Dermis lymphatic vessel endothelial cell (primary cell): Measurements from ENCODE around the gene C1QL4. TPM values are rescaled to one million over a fixed set of nuclear protein-coding genes. Genes with fewer than 3 reads are reported as not detected.

Source experiments
- total RNA-seq: library from RNA; depleted of rRNA; stranded (reverse); fragments of >200 nt; gene quantifications from 2 replicates; pipeline ENCODE4 v1.2.1, GENCODE V29; 2014

The C1QL4 gene
- not detected in 2 replicates for total RNA-seq

DNA sequence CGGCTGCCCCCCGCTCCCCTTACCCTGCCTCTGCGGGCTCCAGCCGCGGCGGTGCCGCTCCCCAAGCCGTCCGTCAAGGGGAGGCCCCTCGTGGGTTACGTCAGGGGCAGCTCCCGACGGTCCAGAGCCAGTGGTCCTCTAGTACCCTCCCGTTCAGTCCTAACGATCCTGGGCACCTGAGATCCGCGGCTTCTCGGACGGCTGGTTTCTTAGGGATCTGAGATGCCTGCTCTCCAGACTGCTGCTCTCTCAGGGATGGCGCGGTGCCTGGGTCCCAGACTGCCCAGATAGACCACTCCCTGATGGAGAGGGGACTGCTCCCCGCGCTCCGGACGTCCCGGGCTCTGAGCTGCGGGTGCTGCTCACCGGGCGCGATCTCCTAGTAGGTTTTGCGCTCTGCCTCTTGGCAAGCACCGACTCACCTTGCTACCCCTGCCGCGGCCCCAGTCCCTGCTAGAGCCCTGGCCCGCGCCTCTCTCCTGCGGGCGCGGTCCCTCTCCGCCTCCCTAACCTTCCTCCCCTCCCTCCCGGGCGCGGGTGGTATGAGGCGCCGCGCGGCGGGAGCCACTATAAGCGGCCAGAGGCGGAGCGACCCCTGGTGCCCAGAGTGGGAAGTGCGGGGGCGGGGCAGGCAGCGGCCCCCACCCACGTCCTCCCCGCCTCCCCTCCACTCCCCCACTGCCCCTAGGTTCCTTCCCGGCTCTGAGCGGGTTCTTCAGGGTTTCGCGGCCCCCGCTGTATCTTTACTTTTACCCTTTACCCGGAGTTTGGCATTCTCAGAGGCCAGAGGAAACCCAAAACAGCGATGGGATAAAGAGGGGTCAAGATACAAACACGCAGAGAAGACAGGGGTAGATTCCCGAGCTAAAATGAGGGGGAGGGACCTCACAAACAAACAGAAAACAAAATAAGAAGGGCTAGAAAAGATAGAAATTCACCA is at the start of gene C1QL4:
TSS of gene C1QL4 (minus strand) at position 544 of the 940 bp plus-strand sequence. CDS start 711 bp downstream, outside the sequence.

DNA sequence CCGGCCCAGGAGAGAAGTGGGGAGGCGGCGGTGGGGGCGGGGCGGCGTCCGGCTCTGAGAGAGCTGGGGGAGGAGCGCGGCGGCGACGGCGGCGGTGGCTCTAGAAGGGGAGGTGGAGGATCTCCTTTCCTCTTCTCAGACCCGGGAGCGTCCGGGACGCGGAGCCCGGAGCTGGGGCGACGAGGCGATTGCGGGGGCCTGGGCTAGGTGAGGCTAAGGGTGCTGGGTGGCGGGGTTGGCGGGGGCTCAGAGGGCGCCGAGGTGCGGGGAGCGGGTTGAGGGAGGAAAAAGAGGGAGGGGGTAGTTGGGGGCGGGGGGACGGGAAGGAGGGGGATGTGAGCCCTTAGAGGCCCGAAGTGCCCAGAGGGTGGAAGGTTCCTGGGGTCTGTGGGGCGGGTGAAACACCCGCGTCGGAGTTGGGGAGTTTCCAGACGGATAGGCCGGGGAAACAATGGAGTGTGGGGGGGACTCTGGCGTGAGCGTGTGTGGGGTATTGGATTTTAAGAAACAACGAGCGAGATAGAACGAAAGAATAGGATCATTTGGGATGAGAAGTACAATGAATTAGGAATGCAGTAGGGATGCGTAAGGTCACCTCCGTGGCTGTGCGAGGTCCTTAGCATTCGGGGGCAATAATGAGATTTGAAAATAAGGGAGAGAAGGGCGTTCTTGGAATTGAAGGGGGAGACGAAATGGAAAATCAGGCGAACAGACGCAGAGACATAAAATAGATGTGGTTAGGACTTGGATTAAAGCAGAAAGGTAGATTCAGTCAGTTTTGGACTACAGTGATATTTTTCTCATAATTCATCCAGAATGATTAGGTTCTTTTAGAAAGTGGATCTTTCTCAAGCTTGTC is 30.6 kb upstream of the C1QL4 start, which contains the start of gene SPATS2:
TSS of gene SPATS2 (plus strand) at position 82 of the 859 bp plus-strand sequence. CDS start 93,551 bp downstream, outside the sequence.

DNA sequence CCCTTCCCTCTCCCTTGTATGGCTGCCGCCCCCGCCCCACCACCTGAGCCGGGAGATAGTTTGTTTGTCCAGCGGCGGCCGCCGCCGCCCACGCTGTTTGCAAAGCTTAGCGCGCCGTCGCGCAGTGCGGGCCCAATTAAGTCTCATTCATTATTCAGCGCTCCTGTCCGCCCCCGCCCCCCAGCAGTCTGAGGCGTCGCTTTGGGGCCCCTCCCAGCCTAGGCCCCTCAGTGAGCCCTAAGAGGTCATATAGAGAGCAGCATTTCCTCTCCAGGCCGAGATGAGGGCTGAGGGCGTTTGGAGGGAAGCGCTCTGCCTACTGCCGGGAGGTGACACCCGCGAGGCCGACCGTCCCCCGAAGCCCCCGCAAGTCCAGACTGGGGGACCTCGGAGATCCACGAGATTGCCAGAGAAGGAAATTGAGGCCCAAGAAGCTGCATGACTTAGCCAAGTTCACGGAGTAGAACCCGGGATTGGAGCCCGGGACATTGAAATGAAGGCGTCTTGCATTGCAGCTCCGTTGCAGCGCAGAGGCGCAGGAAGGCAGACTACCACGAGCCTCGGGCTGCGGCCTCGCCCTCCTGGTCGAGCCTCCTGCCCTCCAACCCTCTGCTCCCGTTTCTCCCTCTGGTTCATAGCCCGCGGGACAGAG is 9.8 kb upstream of the C1QL4 start, which contains the start of gene DNAJC22:
TSS of gene DNAJC22 (plus strand) at position 230 of the 652 bp plus-strand sequence. CDS start 1,985 bp downstream, outside the sequence.

DNA sequence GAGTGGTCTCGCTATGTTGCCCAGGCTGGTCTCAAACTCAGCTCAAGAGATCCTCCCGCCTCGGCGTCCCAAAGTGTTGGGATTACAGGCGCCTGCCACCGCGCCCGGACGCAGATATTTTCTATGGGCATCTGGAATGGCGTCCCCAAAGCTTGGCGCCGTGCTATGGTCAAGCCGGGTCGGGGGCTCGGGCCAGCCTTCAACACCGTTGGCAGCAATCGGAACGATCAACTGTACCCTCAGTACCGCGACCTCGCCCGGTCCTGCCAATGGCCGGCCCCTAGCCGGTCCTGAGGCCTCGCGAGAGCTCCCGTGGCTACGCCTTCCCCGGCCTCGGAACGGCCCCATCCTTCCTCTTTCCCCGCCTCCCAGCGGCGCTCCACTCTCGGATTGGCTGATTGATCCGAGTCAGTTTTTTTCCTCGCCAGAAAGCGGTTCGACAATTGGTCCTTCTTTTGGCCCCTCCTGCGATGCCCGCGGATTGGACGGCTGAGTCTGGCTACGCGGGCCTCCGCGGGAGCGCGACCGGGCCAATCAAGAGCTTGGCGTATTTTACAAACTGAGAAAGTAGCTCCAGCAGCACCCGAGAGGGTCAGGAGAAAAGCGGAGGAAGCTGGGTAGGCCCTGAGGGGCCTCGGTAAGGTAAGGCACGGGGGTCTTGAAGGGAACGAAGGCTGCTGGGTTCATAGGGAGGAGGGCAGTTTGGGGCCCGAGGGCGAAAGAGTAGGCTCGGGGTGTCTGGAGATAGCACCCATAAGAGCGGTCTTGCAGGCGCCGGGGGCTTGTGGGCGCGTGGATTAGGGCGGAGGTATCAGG is 14.1 kb downstream of the C1QL4 start, which contains the start of gene TROAP:
TSS of gene TROAP (plus strand) at position 548 of the 816 bp plus-strand sequence. CDS start 354 bp downstream, outside the sequence.

DNA sequence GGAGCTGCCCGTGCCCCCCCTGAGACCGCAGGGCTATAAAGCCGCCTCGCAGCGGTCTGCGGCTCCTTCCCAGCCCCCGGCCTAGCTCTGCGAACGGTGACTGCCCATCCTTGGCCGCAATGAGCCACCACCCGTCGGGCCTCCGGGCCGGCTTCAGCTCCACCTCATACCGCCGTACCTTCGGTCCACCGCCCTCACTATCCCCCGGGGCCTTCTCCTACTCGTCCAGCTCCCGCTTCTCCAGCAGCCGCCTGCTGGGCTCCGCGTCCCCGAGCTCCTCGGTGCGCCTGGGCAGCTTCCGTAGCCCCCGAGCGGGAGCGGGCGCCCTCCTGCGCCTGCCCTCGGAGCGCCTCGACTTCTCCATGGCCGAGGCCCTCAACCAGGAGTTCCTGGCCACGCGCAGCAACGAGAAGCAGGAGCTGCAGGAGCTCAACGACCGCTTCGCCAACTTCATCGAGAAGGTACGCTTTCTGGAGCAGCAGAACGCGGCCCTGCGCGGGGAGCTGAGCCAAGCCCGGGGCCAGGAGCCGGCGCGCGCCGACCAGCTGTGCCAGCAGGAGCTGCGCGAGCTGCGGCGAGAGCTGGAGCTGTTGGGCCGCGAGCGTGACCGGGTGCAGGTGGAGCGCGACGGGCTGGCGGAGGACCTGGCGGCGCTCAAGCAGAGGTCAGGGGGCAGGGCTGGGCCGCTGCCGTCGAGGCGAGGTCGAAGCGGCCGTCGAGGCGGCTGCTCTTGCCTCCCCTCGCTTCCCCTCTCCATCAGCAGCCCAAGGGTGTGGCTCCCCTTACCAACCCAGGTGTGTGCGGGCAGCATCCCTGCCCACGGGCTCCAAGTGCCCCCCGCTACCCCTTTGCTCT is 41.7 kb downstream of the C1QL4 start, which contains the start of gene PRPH:
TSS of gene PRPH (plus strand) at position 66 of the 855 bp plus-strand sequence. CDS start at position 120, 54 bp downstream.

Other genes starting within 250 kb of the C1QL4 start
- 0.26 and 0.33 TPM in 2 replicates for gene DHH, start 242.4 kb downstream of the C1QL4 start, total RNA-seq
- gene LMBR1L, start 226.3 kb downstream of the C1QL4 start, total RNA-seq, result 75.0 and 82.4 TPM in 2 replicates
- 428 and 433 TPM in 2 replicates for gene TUBA1B, start 205.8 kb downstream of the C1QL4 start, total RNA-seq
- 454 and 466 TPM in 2 replicates for gene TUBA1A, start 148.1 kb downstream of the C1QL4 start, total RNA-seq
- gene TUBA1C, start 72.1 kb downstream of the C1QL4 start, total RNA-seq, result 79.7 and 102 TPM in 2 replicates
- not detected in 2 replicates for gene PRPH, start 42.0 kb downstream of the C1QL4 start, total RNA-seq
- gene TROAP, start 13.9 kb downstream of the C1QL4 start, total RNA-seq, result 1.5 and 2.2 TPM in 2 replicates
- 0.22 and 0.52 TPM in 2 replicates for gene DNAJC22, start 9.7 kb upstream of the C1QL4 start, total RNA-seq
- 12.1 and 16.4 TPM in 2 replicates for gene SPATS2, start 30.3 kb upstream of the C1QL4 start, total RNA-seq
- 0.09 TPM in 1 of 2 replicates, not detected in the other for gene KCNH3, start 201.8 kb upstream of the C1QL4 start, total RNA-seq
- 41.7 and 43.9 TPM in 2 replicates for gene MCRS1, start 231.0 kb upstream of the C1QL4 start, total RNA-seq